HG02943 (cell line): ENCODE results near the gene FREM3.
"Not testable (repeated sequence)": the region's sequence is repeated elsewhere in the genome, so short reads cannot be mapped to it uniquely, and the experiment has no call there.

ENCODE experiments used
- ATAC-seq: cut with Tn5 transposase; IDR thresholded peaks from one replicate; pipeline ENCODE4 v1.9.1; 2021; ENCODE audit warnings: mild to moderate bottlenecking, low read depth, moderate library complexity; ENCODE audit not compliant: unreplicated experiment

FREM3 gene

GRCh38 chr4:143586080-143586479, 114.4 kb downstream of the FREM3 start:
- ATAC-seq: no peak

GRCh38 chr4:143585548-143585947, 114.9 kb downstream of the FREM3 start:
- no peak for ATAC-seq

GRCh38 chr4:143581331-143581946, 119.0 kb downstream of the FREM3 start:
- ATAC-seq: no peak

- ATAC-seq: no peak
Measured at GRCh38 chr4:143575331-143575730, 125.1 kb downstream of the FREM3 start.

GRCh38 chr4:143564472-143564871, 136.0 kb downstream of the FREM3 start:
- ATAC-seq: no peak

GRCh38 chr4:143559757-143560147, 140.7 kb downstream of the FREM3 start:
- ATAC-seq: no peak

- peak; percentile 92 for ATAC-seq
Measured at GRCh38 chr4:143558823-143559756, 141.4 kb downstream of the FREM3 start.

- no peak for ATAC-seq
Measured at GRCh38 chr4:143558286-143558685, 142.2 kb downstream of the FREM3 start.

GRCh38 chr4:143555676-143556075, 144.8 kb downstream of the FREM3 start:
- ATAC-seq: no peak

GRCh38 chr4:143554728-143555597, 145.5 kb downstream of the FREM3 start:
- ATAC-seq: peak; percentile 35

GRCh38 chr4:143549928-143550327, 150.5 kb downstream of the FREM3 start:
- ATAC-seq: no peak

GRCh38 chr4:143539670-143540023, 160.8 kb downstream of the FREM3 start:
- no peak for ATAC-seq

GRCh38 chr4:143538979-143539669, 161.4 kb downstream of the FREM3 start:
- no peak for ATAC-seq

- no peak for ATAC-seq
Measured at GRCh38 chr4:143531788-143532491, 168.5 kb downstream of the FREM3 start.

GRCh38 chr4:143531380-143531779, 169.1 kb downstream of the FREM3 start:
- ATAC-seq: no peak

GRCh38 chr4:143528046-143528445, 172.4 kb downstream of the FREM3 start:
- ATAC-seq: not testable (repeated sequence)
